AG10803 (cell line): ENCODE measurements around the gene APBB2.

Experiments
- DNase-seq: peaks from one replicate; pipeline ENCODE4 v3.0.0; 2010; ENCODE audit warnings: low read depth
- H3K4me3 ChIP-seq: 2 replicates; pipeline ENCODE4 v1.5.1; 2011; ENCODE audit warnings: mild to moderate bottlenecking, low read length, control low read depth
- TF ChIP-seq, protein P1 (sequence below): conservative IDR thresholded peaks from 2 replicates; pipeline ENCODE4 v1.5.1; 2011; ENCODE audit warnings: mild to moderate bottlenecking, low read length, control low read depth, inconsistent platforms

Gene APBB2

GRCh38 chr4:40877081-40877480, 337.3 kb downstream of the APBB2 start:
- no peak for DNase-seq
- no peak overlapping the region for H3K4me3 ChIP-seq
- TF ChIP-seq, protein P1, sequence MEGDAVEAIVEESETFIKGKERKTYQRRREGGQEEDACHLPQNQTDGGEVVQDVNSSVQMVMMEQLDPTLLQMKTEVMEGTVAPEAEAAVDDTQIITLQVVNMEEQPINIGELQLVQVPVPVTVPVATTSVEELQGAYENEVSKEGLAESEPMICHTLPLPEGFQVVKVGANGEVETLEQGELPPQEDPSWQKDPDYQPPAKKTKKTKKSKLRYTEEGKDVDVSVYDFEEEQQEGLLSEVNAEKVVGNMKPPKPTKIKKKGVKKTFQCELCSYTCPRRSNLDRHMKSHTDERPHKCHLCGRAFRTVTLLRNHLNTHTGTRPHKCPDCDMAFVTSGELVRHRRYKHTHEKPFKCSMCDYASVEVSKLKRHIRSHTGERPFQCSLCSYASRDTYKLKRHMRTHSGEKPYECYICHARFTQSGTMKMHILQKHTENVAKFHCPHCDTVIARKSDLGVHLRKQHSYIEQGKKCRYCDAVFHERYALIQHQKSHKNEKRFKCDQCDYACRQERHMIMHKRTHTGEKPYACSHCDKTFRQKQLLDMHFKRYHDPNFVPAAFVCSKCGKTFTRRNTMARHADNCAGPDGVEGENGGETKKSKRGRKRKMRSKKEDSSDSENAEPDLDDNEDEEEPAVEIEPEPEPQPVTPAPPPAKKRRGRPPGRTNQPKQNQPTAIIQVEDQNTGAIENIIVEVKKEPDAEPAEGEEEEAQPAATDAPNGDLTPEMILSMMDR = no peak

DNA sequence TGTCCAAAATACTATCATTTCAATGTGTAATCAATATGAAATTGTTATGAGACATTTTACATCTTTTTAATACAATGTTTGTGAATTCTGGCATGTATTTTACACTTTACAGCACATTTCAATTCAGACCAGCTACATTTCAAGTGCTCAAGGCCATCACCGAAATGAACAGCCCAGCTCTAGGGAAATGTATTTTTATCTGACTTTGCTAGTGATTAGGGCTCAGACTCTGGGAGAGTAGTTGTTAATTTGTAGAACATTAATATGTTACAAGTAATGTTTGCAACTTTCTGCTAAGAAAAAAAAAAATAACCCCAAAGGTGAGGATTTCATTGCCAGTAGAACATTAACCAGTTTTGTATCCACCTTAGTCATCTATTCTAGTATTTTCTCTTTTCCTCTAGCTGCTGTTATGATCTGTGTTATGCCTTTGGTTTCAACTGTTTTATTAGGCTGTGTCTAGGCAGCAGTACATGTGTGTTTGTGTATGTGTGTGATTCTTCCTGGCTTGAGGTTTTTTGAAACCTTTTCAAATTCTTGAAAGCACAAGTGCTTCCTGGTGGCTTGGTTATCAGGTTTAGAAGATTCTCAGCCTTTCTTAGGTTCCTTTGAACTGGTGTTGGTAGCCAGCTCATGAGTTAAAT, 338.7 kb downstream of the APBB2 start:
- no peak overlapping the region for H3K4me3 ChIP-seq
- no peak for DNase-seq
- TF ChIP-seq, protein P1 = no peak

GRCh38 chr4:40874901-40875300, 339.4 kb downstream of the APBB2 start:
- TF ChIP-seq, protein P1 = no peak
- DNase-seq = no peak
- no peak overlapping the region for H3K4me3 ChIP-seq

DNA sequence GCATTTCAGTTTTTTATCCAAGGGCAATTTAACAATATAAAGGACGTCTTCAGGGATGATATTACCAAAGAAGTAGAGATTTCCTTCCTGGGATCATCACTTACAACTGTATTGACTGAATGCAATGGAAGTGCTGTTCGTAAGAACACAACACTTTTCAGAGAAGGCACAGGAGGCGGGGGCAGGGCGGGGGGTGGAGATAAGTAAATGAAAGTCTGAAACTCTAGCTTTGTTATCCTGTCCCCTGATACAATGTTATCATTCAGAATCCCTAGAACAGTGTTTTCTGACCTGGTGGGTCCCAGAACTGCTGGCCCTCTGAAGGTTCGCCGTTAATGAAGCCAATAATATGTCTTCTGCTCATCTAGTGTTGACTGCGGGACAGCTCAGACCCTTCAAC, 340.0 kb downstream of the APBB2 start:
- TF ChIP-seq, protein P1 = no peak
- no peak overlapping the region for H3K4me3 ChIP-seq
- no peak for DNase-seq

GRCh38 chr4:40871695-40872250, 342.6 kb downstream of the APBB2 start:
- no peak for DNase-seq
- TF ChIP-seq, protein P1 = no peak
- H3K4me3 ChIP-seq = no peak overlapping the region

- TF ChIP-seq, protein P1 = no peak
- no peak for DNase-seq
- no peak overlapping the region for H3K4me3 ChIP-seq
Observed at GRCh38 chr4:40870150-40870549, 344.2 kb downstream of the APBB2 start.

- TF ChIP-seq, protein P1 = no peak
- peak; percentile 33 for DNase-seq
- H3K4me3 ChIP-seq = no peak overlapping the region
Observed at GRCh38 chr4:40865696-40866095, 348.6 kb downstream of the APBB2 start.
